ENCODE measurements around the gene TIMP2.
"Not testable (repeated sequence)": the region's sequence is repeated elsewhere in the genome, so short reads cannot be mapped to it uniquely, and the experiment has no call there.

The TIMP2 gene

GRCh38 chr17:78903101-78903779 lies 21.9 kb downstream of the TIMP2 start, which contains the start of gene CEP295NL:
Gene CEP295NL (minus strand): TSS chr17:78903201. CDS start chr17:78901828, 1,373 bp downstream.
- no peak for DNase-seq

DNA sequence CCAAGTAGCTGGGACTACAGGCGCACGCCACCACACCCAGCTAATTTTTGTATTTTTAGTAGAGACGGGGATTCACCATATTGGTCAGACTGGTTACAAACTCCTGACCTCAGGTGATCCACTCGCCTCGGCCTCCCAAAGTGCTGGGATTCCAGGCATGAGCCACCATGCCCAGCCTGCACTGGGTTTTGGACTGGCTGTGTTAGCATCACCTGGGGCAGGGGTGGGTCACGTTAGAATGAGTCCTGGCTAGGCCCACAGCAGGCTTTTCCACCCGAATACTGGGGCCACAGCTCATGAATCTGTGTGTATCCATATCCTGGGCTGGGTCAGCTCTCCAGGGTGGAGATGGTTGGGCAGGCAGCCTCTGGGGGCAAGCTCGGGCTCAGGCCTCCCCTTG lies 23.0 kb downstream of the TIMP2 start:
- not testable (repeated sequence) for DNase-seq

- DNase-seq = no peak
Measured at GRCh38 chr17:78901806-78902205, 23.4 kb downstream of the TIMP2 start.

GRCh38 chr17:78900816-78901215 lies 24.4 kb downstream of the TIMP2 start:
- DNase-seq = no peak

- no peak for DNase-seq
Measured at GRCh38 chr17:78899361-78900260, 25.6 kb downstream of the TIMP2 start.

GRCh38 chr17:78898947-78899346 lies 26.2 kb downstream of the TIMP2 start:
- no peak for DNase-seq

DNA sequence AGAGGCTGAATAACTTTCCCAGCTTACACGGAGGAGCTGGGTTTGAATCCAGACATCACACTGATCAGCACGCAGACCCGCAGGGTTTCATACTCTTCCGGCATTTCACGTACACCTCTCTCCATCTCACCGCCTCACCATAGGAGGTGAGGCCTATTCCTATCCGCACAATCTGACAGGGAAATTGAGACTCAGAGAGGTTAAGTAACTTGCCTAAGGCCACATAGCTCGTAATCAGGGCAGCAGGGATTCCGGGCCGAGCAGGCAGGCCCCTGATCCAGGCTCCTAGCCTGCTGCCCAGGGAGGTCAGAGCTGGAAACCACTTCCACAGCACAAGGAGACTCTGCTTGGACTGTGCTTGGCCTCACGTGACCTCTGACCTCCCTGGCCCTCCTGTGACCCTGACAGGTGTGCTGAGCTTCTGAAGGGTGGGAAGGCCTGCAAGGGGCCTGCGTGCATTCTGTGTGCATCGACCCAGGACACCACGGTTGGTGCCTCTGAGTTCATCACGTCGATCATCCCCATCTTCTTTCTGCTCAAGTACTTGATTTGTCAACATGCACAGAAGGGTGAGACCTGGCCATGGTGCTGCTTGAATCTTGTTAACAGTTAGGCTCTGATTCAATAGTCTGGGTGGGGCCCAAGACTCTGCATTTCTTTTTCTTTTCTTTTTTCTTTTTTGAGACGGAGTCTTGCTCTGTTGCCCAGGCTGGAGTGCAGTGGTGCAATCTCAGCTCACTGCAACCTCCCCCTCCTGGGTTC lies 26.9 kb downstream of the TIMP2 start:
- DNase-seq = no peak

- DNase-seq = no peak
Measured at GRCh38 chr17:78897664-78898047, 27.5 kb downstream of the TIMP2 start.

- DNase-seq = no peak
Measured at GRCh38 chr17:78896834-78897663, 28.1 kb downstream of the TIMP2 start.

GRCh38 chr17:78896091-78896833 lies 28.9 kb downstream of the TIMP2 start:
- DNase-seq = no peak

GRCh38 chr17:78895322-78895721 lies 29.9 kb downstream of the TIMP2 start:
- no peak for DNase-seq

DNA sequence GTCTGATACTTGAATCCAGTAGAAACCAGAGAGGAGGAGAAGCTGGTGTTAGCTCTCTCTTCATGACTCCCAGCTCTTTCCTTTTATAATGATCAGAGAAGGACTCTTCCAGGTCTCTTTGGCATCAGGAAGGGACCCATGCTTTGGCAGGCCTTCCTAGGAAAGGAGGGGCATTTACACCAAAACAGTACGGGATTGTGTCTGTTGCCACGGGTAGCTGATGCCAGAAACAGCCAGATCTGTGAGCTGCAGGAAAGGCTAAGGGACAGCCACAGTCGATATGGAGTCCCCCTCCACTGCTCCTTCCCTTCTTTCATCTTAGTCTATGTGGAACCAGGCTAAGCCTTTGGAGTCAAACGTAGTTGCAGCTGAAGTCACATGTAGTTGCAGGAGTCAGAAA lies 31.5 kb downstream of the TIMP2 start:
- DNase-seq = no peak

DNA sequence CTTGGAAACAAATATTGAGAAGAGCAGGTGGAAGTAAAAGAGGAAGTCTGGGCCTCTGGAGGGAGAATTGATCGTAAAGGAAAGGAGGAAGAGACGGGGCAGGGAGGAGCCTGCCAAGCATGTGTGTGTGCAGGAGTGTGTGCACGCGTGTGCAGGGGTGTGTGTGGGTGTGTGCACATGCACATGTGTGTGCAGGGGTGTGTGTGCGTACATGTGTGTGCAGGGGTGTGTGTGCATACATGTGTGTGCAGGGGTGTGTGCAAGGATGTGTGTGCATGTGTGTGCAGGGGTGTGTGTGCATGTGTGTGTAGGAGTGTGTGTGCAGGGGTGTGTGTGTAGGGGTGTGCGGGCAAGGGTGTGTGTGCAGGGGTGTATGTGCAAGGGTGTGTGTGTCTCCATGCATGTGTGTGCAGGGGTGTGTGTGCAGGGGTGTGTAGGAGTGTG lies 32.2 kb downstream of the TIMP2 start:
- DNase-seq = no peak

DNA sequence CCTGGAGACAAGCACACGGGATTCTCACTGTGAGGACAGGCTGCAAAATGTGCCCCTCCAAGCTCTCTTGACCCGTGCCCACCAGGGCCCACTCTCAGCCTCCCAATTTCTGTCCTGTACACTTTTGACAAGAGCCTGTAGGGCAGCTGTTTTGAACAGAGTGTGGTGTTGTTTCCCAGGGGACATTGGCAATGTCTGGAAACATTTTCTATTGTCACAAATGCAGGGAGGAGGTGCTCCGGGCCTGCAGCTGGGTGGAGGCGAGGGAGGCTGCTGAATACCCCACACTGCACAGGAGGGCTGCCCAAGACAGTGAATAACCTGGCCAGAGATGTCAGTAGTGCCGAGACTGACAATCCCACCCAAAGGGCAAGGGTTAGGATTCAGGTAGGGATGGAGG lies 32.7 kb downstream of the TIMP2 start:
- DNase-seq = no peak

DNA sequence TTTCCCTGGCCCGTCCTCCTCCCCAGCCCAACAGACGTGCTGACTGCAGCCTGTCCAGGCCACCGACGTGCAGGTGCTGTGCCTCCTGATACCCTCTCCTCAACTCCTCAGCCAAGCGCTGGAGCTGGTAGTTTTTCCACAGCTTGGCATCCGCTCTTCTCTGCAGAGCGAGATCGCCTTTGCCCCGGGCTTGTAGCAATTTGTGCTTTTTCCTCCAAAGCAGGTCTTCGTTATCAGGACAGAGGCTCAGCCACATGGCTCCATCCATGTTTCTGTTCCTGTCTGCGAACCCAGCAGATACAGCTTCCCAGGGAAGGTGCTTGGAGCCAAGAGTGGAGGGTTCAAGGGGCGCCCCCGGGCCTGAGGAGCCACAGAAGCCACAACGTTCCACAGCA lies 33.1 kb downstream of the TIMP2 start:
- DNase-seq = no peak

DNA sequence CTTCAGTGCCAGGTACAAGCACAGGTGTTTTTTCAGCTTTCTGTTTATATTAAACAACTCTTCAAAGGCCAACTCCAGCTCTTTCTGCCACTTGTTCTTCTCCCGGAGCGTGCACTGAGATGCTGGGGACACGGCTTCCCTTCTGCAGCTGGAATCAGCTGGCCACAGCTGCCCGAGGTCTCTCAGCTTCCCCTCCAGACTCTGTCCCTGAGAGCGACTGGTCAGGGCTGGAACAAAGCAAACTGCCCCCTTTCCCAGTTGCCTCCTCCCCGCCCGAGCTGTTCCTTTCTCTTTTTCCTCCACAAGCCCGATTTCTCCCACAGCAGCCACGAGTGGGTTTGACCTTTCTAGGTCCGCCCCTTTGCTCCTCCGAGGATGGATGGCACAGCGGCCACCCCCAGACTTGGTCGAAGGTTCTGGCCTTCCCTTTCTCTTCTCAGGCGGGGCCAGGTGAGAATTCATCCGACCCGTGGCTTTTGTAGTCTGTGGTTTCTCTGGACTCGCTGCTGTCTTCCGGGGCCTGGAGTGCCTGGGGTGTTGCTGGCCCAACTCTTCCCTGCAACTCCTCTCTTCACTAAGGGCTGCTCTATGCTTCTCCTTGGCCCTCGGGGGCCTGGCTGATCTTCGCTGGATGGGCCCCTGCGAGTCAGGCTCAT lies 33.7 kb downstream of the TIMP2 start:
- DNase-seq = no peak

DNA sequence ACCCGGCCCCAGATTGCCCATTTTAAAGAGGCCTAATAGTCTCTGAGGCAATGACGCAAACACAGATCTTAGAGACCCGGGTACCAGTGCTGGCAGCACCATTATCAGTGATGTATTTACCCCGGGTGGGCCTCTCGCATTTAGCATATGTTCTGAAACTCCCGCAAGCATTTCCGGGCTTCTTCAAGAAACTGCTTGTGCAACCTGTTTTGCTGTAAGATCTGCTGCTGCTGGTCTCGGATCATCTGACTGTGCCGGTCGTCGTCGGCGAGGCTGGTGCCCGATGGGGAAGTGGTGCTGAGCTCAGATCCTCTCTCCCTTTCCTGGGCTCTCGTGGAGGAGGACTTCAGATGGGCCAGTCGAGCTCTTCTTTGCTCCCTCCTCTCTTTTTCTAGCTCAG lies 34.7 kb downstream of the TIMP2 start:
- DNase-seq = no peak

DNA sequence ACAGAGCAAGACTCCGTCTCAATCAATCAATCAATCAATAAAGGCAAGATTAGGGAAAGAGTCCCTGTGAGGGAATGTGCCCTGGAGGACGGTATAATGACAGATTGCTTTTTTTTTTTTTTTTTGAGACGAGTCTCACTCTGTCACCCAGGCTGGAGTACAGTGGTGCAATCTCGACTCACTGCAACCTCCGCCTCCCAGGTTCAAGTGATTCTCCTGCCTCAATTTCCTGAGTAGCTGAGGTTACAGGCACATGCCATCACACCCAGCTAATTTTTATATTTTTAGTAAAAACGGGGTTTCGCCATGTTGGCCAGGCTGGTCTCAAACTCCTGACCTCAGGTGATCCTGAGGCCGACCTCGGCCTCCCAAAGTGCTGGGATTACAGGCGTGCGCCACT lies 35.1 kb downstream of the TIMP2 start:
- DNase-seq = not testable (repeated sequence)

DNA sequence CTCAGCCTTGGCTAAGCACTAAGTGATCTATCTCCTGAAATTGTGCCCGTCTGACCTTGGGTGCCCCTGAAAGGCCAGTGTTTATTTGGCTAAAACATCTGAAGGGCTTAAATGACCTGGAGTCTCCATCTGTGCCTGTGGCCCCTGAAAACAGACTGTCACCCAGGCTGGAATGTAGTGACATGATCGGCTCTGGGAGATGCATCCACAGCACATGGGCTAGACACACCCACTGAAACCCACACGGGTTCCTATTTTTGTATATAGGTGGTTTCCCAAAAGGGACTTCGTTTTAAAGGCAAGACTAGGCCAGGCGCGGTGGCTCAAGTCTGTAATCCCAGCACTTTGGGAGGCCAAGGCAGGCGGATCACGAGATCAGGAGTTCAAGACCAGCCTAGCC lies 35.7 kb downstream of the TIMP2 start:
- no peak for DNase-seq

GRCh38 chr17:78888941-78889518 lies 36.2 kb downstream of the TIMP2 start:
- no peak for DNase-seq

- DNase-seq = no peak
Measured at GRCh38 chr17:78886954-78887353, 38.2 kb downstream of the TIMP2 start.

Measured in NK-92 treated with Interleukin-12 subunit alpha and Interleukin-12 subunit beta, amount 100 ng/mL, for 24 hours (cell line).